H9 (cell line): Measurements from ENCODE around the gene ASTN2. TPM values are rescaled to one million over a fixed set of nuclear protein-coding genes. Genes with fewer than 3 reads are reported as not detected.

ENCODE experiments used
- DNase-seq: peaks from one replicate; pipeline ENCODE4 v3.0.0-alpha.2; 2017
- H2AFZ ChIP-seq: one replicate; pipeline ENCODE4 v1.6.1; 2013; ENCODE audit warnings: mild to moderate bottlenecking, low read length, control low read depth, moderate library complexity
- H2AK5ac ChIP-seq: 2 replicates; pipeline ENCODE4 v1.6.1; 2013; ENCODE audit warnings: low read length, control low read depth, mixed read lengths; ENCODE audit not compliant: insufficient read length
- H2BK120ac ChIP-seq: one replicate; pipeline ENCODE4 v1.6.1; 2013; ENCODE audit warnings: low read depth, mild to moderate bottlenecking, low read length, control low read depth, inconsistent platforms; ENCODE audit not compliant: poor library complexity, severe bottlenecking
- H2BK12ac ChIP-seq: 2 replicates; pipeline ENCODE4 v1.6.1; 2013; ENCODE audit warnings: low read length, control low read depth, mixed read lengths, low read depth; ENCODE audit not compliant: insufficient read length
- H2BK15ac ChIP-seq: 2 replicates; pipeline ENCODE4 v1.6.1; 2013; ENCODE audit warnings: low read depth, low read length, control low read depth
- H2BK20ac ChIP-seq: one replicate; pipeline ENCODE4 v1.6.1; 2013; ENCODE audit warnings: low read depth, mild to moderate bottlenecking, low read length, control low read depth, inconsistent platforms; ENCODE audit not compliant: poor library complexity, severe bottlenecking
- H2BK5ac ChIP-seq: 2 replicates; pipeline ENCODE4 v1.6.1; 2013; ENCODE audit warnings: low read length, control low read depth, mixed read lengths; ENCODE audit not compliant: insufficient read length
- H3K14ac ChIP-seq: 2 replicates; pipeline ENCODE4 v1.6.1; 2013; ENCODE audit warnings: low read length, control low read depth; ENCODE audit not compliant: insufficient read depth
- H3K18ac ChIP-seq: 2 replicates; pipeline ENCODE4 v1.6.1; 2013; ENCODE audit warnings: low read depth, mild to moderate bottlenecking, mixed read lengths, low read length, control low read depth; ENCODE audit not compliant: insufficient read length
- H3K23ac ChIP-seq: 2 replicates; pipeline ENCODE4 v1.6.1; 2013; ENCODE audit warnings: low read length, control low read depth, mixed read lengths, low read depth; ENCODE audit not compliant: insufficient read length
- H3K23me2 ChIP-seq: 2 replicates; pipeline ENCODE4 v1.6.1; 2013; ENCODE audit warnings: low read depth, mild to moderate bottlenecking, mixed read lengths, low read length, control low read depth; ENCODE audit not compliant: insufficient read length, poor library complexity, severe bottlenecking
- H3K27ac ChIP-seq: 2 replicates; pipeline ENCODE4 v1.5.1; 2013; ENCODE audit warnings: low read length, control low read depth, mixed read lengths, low read depth; ENCODE audit not compliant: insufficient read length
- H3K27me3 ChIP-seq: 2 replicates; pipeline ENCODE4 v1.6.1; 2013; ENCODE audit warnings: low read length, control low read depth, inconsistent platforms; ENCODE audit not compliant: insufficient read depth
- H3K4ac ChIP-seq: 2 replicates; pipeline ENCODE4 v1.6.1; 2013; ENCODE audit warnings: low read depth, mild to moderate bottlenecking, control low read depth, inconsistent platforms, low read length, moderate library complexity
- H3K4me1 ChIP-seq: 2 replicates; pipeline ENCODE4 v1.6.1; 2013; ENCODE audit warnings: low read length, control low read depth, inconsistent platforms; ENCODE audit not compliant: insufficient read depth
- H3K4me2 ChIP-seq: 2 replicates; pipeline ENCODE4 v1.6.1; 2013; ENCODE audit warnings: low read length, control low read depth, mixed read lengths; ENCODE audit not compliant: insufficient read length, insufficient read depth
- H3K56ac ChIP-seq: 2 replicates; pipeline ENCODE4 v1.6.1; 2013; ENCODE audit warnings: low read depth, mild to moderate bottlenecking, mixed read lengths, low read length, control low read depth; ENCODE audit not compliant: insufficient read length
- H3K79me1 ChIP-seq: 2 replicates; pipeline ENCODE4 v1.6.1; 2013; ENCODE audit warnings: low read depth, mild to moderate bottlenecking, moderate library complexity, low read length, control low read depth, inconsistent platforms; ENCODE audit not compliant: insufficient read depth, poor library complexity, severe bottlenecking
- H3K79me2 ChIP-seq: 2 replicates; pipeline ENCODE4 v1.6.1; 2013; ENCODE audit warnings: low read length, control low read depth, inconsistent platforms; ENCODE audit not compliant: insufficient read depth
- H3K9ac ChIP-seq: 2 replicates; pipeline ENCODE4 v1.6.1; 2013; ENCODE audit warnings: low read length, control low read depth, mixed read lengths; ENCODE audit not compliant: insufficient read length; ENCODE audit errors: extremely low read depth
- H3K9me3 ChIP-seq: one replicate; pipeline ENCODE4 v1.6.1; 2013; ENCODE audit warnings: low read depth, low read length, inconsistent platforms; ENCODE audit not compliant: control insufficient read depth
- H3T11ph ChIP-seq: one replicate; pipeline ENCODE4 v1.6.1; 2013; ENCODE audit warnings: mild to moderate bottlenecking, low read length, control low read depth, inconsistent platforms
- H4K20me1 ChIP-seq: one replicate; pipeline ENCODE4 v1.6.1; 2013; ENCODE audit not compliant: control insufficient read depth, insufficient read length, insufficient read depth
- H4K5ac ChIP-seq: 2 replicates; pipeline ENCODE4 v1.6.1; 2013; ENCODE audit warnings: low read depth, mild to moderate bottlenecking, mixed read lengths, low read length, control low read depth; ENCODE audit not compliant: insufficient read length
- H4K8ac ChIP-seq: replicated peaks from 2 replicates; pipeline ENCODE4 v1.6.1; 2013; ENCODE audit warnings: low read length, control low read depth, mixed read lengths, low read depth; ENCODE audit not compliant: insufficient read length
- H4K91ac ChIP-seq: 2 replicates; pipeline ENCODE4 v1.6.1; 2013; ENCODE audit warnings: low read depth, mild to moderate bottlenecking, moderate library complexity, mixed read lengths, low read length, control low read depth; ENCODE audit not compliant: insufficient read length
- H3K27ac Mint-ChIP-seq, 3 experiments: 2 replicates in 2 of 3; 3 replicates in 1 of 3; pipeline ENCODE4 v1.8.0; 2020 to 2021; ENCODE audit warnings: mixed read lengths in 3 of 3, mild to moderate bottlenecking in 1 of 3, moderate library complexity in 1 of 3
- H3K27me3 Mint-ChIP-seq: 2 replicates; pipeline ENCODE4 v1.8.0; 2021; ENCODE audit warnings: low read depth, mild to moderate bottlenecking, moderate library complexity, mixed read lengths
- H3K36me3 Mint-ChIP-seq, 3 experiments: 2 replicates in 2 of 3; 3 replicates in 1 of 3; pipeline ENCODE4 v1.8.0; 2020 to 2021; ENCODE audit warnings: low read depth in 3 of 3, mixed read lengths in 3 of 3; ENCODE audit not compliant: insufficient read depth in 1 of 3
- H3K4me1 Mint-ChIP-seq, 2 experiments: 2 replicates each; pipeline ENCODE4 v1.8.0; 2020; ENCODE audit warnings: mixed read lengths in 2 of 2
- H3K4me3 Mint-ChIP-seq, 2 experiments: 2 replicates in 1 of 2; 3 replicates in 1 of 2; pipeline ENCODE4 v1.8.0; 2020 to 2021; ENCODE audit warnings: mild to moderate bottlenecking in 2 of 2, mixed read lengths in 2 of 2, moderate library complexity in 1 of 2
- H3K9me3 Mint-ChIP-seq, 2 experiments: 2 replicates in 1 of 2; 3 replicates in 1 of 2; pipeline ENCODE4 v1.8.0; 2020; ENCODE audit warnings: mild to moderate bottlenecking in 2 of 2, mixed read lengths in 2 of 2, moderate library complexity in 1 of 2
- CTCF ChIP-seq: fragments of 200-600 bp; sonication (generic); conservative IDR thresholded peaks from 3 replicates; pipeline ENCODE4 v1.8.0; 2021; ENCODE audit warnings: antibody characterized with exemption, mild to moderate bottlenecking
- total RNA-seq: library from RNA; stranded (reverse); gene quantifications from 2 replicates; pipeline ENCODE4 v1.2.1, GENCODE V29; 2021

Gene ASTN2
- total RNA-seq, 1 experiment from 2014 or later = 9.7 TPM

- Mint-ChIP-seq H3K9me3 (no peaks in the 10 kb centered on the region), H3K27ac (peak overlapping the region in 1 of 3 experiments; percentile 74; a peak in 1 of 7 replicates), H3K4me1 (peaks cover 30 to 36% of the 10 kb centered on the region in 2 experiments), H3K27me3 (no peaks in the 10 kb centered on the region), H3K4me3 (no peak overlapping the region), H3K36me3 (0 out of 7 replicates have a peak, but pooled peaks cover 0 to 3% (median 0%) of the 10 kb centered on the region in 3 experiments)
- Histone ChIP-seq H2BK120ac (no peak overlapping the region), H3K4ac (no peak overlapping the region), H3K79me1 (no peaks in the 10 kb centered on the region), H4K91ac (no peak overlapping the region), H3K56ac (no peak overlapping the region), H3K79me2 (no peaks in the 10 kb centered on the region), H2AK5ac (no peak overlapping the region), H3K27ac (no peak overlapping the region), H3T11ph (no peak overlapping the region), H3K4me1 (no peaks in the 10 kb centered on the region), H2AFZ (no peak overlapping the region), H2BK12ac (no peak overlapping the region), H4K5ac (no peak overlapping the region), H4K20me1 (no peaks in the 10 kb centered on the region), H2BK20ac (no peak overlapping the region), H3K9ac (no peak overlapping the region), H2BK15ac (no peak overlapping the region), H3K14ac (no peak overlapping the region), H3K18ac (no peak overlapping the region), H3K9me3 (no peaks in the 10 kb centered on the region), H3K23me2 (no peaks in the 10 kb centered on the region), H2BK5ac (no peak overlapping the region), H3K23ac (no peak overlapping the region), H3K4me2 (no peak overlapping the region), H3K27me3 (no peaks in the 10 kb centered on the region), H4K8ac (no peak overlapping the region)
- DNase-seq = no peak
- no peak for TF ChIP-seq CTCF
Measured at GRCh38 chr9:116491659-116492058, 923.2 kb downstream of the ASTN2 start.
